DMS153 (cell line): Measurements from ENCODE around the gene SMIM14.
"Not testable (repeated sequence)": the region's sequence is repeated elsewhere in the genome, so short reads cannot be mapped to it uniquely, and the experiment has no call there.

Experiments used
- DNase-seq: peaks from one replicate; lab custom pipeline; 2025; lab: John Stamatoyannopoulos, UW

The SMIM14 gene

DNA sequence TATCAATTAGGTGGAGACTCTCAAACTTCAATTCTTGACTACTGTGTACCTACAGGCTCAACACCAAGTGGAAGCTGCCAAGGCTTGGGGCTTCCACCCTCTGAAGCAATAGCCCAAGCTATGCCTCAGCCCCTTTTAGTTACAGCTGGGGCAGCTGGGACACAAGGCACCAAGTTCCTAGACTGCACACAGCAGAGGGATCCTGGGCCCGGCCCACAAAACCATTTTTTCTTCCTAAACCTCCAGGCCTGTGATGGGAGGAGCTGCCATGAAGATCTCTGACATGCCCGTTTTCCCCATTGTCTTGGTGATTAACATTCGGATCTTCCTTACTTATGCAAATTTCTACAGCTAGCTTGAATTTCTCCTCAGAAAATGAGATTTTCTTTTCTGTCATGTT is 108.0 kb downstream of the SMIM14 start:
- no peak for DNase-seq

DNA sequence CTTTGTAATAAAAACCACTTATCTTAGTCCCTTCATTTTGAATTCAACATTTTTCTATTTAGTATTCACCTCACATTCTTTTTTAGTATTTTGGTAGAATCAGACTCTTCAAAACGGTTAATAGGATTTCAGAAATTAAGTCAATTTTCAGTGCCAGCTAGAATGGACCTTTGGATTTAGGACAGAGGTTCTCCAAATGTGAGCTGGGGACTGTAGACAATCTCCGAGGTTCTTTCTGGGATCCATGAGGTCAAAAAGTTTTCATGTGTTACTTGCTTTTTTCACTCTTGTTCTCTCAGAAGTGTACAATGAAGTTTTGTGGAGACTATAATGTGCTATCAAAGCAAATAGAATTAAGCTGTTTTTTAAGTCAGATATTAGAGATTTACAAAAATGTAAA is 109.1 kb downstream of the SMIM14 start:
- no peak for DNase-seq

DNA sequence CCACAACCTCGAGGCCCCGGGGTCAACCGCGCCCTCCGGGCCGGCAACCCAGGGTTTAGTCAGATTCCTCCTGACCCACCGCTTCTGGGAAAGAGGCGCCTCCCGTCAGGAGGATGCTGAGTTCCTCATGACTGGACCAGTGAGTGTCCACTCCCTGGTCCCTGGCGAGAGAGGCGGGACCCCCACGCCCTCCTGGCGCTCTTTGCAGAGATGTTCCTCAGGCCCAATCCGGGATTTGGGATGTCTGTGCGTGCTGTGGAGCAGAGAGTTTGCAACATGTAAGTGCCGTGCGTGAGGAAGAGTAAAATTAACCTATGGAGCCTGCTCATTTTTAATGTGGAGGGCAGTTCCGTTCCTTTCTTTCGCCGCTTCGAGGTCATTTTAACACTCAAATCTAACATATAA is 110.6 kb downstream of the SMIM14 start:
- no peak for DNase-seq

DNA sequence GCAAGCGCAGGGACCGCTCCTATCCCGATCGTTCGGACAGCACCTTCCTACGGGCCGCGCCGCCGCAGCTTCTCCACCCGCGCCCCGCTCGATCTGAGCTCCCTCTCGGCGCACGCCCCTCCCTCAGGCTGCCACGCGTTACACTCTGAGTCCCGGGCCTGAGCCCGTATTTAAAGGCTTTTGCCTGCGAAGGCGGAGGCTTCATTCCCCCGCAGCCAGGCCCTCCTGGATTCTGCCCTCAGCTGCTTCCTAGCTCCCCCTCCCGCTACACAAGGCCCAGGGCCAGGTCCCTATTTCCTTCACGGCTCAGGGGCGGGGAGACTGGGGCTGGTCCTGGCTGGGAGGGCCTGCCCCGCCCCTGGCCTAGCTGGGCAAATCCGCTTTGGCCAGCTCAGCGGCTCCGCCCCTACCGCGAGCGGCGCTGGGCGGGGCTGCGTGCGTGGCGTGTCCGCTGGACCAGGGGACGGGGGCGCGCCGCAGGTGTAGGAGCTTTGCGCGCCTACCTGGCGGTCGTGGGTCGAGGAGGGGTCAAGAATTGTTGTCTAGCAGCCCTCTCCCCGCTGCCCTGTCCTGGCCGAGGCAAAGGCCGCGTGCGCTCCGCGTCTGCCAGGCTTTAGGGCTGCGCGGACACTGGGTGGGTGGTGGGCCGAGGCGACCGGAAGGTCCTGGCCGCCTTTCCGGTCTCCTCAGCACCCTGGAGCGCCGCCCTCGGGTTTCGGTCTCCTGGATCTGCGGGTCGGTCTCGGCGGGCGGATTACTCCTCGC is 111.2 kb downstream of the SMIM14 start, which contains the start of gene UGDH:
Gene UGDH, minus strand, starts transcription at position 144 of the 765 bp plus-strand sequence. CDS start 5,927 bp downstream, outside the sequence.
- peak; percentile 82 for DNase-seq

DNA sequence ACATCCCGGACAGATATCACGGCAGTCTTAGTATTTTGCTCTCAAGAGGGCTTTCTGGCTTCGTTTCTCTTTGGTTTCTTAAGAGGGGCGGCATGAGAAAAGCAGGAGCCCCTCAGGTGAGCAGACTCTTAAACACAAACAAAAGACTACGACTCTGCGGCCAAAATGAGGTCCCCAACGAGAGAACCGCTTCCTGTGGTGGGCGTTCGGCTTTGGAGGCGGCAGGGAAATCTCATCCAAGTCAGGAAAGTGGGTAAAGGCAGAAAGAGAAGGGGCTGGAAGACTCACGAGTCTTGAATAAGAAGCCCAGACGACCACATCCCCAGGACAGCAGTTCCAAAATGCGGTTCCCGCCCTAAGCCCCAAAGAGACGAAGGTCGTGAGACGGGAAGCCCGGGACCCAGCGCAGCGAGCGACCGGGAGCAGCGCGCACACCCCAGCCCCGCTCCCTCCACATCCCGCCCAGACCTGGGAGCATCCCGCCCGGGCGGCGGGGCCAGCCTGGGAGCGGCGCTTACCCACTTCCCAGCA is 111.8 kb downstream of the SMIM14 start:
- no peak for DNase-seq

DNA sequence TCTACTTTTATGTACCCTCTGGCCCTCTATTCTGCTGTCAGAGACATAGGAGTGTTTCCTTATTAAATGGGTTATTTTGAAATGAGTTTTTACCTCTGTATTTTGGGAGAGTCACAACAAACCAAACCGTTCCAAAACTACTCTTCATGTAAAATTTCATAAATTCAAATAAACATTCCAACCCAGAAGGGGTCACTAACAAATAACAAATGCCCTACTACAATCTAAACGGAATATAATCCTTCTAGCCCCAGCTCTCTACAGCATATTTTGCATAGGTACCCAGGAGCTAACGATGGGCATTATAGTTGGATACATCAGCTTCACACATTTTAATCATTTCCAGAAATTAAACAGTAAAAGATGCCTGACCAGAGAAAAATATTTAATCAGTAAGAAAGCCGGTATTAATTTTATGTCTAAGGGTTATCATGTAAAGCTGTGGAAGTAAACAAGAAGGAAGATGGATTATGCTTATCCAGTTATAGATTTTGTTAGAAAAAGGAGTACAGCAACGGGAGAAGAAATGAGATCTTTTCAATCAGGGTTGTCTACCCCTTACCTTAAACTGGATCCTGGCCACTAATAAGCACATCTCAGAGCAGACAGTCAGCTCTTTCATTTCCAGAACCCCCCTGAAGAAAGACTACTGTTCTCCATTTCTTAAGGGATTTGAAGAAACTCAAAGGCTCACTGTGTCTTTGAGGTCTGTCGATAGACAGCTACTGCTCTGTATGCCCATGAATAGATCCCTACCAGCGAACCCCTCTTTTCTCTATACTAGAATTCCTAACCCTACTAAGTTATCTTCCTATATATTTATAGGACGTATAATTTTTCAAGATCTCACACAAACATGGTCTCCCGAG is 112.6 kb downstream of the SMIM14 start:
- no peak for DNase-seq

DNA sequence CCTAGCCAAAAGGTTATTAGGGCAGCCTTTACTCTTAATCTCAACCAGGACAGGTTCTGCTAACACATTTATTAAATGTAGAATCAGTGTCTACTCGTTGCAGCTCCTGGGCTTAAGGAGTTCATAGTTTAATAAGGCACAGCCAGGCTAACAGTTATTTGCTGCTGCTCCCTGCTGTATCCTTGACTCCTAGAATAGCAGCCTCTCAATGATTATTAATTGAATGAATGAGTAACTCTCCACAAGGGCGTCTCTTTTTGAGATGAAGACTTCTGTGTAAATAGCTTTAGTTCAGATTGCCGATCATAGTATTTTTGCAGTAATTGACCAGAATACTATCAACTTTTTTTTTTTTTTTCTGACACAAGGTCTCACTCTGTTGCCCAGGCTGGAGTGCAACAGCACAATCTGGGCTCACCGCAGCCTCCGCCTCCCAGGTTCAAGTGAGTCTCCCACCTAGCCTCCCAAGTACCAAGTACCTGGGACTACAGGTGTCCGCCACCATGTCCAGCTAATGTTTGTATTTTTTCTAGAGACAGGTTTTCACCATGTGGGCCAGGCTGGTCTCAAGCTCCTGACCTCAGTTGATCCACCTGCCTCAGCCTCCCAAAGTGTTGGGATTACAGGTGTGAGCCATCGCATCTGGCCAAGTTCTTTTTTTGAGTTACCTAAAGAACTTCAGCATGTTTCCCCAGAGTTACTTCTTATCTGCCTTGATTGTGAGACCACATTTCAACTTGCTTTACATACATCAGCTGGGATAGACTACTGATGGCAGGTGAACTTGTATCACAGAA is 114.3 kb downstream of the SMIM14 start:
- DNase-seq, result no peak

DNA sequence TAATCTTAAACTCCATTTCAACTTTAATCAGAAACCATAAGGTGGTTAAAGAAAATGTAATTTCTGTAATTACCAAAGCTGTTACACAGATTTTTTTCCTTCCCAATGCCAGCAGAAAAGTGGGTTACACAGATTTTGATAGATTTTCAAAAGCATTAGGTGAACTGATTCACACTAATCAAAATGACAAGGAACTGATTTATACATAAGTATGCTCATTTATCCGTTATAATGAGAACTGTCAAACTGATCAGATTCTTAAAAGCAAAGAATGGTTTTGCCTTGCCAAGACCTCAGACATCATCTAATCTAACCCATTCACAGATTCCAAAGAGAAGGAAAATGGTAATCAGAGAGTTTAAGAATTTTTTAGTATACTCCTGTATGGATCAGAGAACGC is 116.6 kb downstream of the SMIM14 start:
- DNase-seq, result no peak

DNA sequence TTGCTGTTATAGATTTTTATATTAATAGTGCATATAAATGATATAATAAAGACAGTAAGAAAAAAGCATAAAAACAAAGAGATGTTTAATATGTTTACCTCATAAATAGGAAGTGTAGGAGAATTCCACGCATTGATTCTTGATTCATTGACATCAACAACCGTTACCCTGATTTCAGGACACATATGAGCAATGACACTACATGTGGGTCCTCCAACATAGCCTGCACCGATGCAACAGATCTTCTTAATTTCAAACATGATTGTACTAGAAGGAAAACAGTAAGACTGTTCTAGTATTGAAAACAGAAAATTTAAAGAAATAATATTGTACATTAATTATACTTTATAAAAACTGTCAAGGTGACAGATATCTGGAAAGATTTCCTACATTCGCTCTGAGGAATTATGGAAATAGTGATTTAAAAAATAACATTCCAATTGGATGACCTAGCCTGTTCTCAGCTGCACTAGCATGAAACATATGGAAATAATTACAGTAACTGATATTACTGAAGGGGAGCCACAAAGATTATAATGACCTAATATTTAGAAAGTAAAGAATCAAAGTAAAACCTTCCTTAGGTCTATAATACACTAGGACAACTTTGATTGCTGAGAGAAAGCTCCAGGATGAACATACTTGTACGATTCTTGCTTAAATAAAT is 117.3 kb downstream of the SMIM14 start:
- no peak for DNase-seq

DNA sequence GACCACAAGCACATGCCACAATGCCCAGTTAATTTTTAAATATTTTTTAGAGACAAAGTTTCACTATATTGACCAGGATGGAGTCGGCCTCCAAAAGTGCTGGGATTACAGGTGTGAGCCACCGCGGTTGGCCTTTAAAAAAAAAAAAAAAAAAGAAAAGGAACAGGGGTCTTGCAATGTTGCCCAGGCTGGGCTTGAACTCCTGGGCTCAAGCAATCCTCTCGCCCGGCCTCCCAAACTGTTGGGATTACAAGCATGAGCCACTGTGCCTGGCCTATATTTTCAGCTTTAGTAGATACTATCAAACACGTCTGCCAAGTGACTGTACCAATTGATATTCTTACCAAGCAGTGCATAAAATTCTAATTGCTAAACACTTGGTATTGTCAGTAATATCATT is 120.2 kb downstream of the SMIM14 start:
- no peak for DNase-seq

DNA sequence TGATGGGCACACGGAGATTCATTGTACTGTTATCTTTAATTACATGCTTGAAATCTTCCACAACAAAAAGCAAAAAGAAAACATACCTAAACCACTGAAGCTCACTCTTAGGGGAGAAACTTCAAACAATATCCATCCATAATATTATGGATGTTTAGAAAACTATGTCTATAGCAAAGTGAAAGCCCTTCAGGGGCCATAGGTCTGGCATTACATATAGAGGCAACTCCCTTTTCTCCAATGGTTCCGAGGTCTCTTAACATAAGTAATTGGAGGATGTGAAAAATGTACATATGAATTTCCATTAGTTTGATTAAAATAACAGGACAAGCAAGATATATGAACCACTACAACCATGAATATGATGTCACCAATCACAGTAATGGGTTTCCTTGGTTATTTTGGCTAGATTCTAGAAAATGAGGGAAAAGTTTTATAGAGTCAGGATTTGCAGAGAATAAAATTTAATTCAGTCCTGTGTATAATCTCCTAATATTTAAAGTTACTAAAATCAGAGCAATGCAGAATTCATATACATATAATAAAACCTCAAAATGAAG is 122.2 kb downstream of the SMIM14 start:
- DNase-seq, result no peak

DNA sequence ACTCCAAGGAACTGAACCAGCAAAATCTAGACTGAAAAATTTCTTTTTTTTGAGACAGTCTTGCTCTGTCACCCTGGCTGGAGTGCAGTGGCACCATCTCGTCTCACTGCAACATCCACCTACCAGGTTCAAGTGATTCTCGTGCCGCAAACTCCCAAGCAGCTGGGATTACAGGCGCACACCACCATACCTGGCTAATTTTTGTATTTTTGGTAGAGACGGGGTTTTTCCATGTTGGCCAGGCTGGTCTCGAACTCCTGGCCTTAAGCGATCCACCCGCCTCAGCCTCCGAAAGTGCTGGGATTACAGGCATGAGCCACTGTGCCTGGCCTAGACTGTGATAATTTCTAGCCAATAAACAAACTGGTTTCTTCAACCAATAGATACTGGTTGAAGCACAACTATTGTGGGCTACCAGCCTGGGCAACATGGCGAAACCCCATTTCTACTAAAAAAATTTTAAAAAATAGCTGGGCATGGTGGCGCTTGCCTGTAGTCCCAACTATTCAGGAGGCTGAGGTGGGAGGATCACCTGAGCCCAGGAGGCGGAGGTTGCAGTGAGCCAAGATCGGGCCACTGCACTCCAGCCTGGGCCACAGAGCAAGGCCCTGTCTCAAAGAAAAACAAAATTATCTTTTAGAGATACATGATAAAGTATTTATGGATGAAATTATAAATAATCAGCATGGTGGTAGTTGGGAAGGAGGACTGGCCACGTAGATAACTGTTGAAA is 122.8 kb downstream of the SMIM14 start:
- DNase-seq, result not testable (repeated sequence)

DNA sequence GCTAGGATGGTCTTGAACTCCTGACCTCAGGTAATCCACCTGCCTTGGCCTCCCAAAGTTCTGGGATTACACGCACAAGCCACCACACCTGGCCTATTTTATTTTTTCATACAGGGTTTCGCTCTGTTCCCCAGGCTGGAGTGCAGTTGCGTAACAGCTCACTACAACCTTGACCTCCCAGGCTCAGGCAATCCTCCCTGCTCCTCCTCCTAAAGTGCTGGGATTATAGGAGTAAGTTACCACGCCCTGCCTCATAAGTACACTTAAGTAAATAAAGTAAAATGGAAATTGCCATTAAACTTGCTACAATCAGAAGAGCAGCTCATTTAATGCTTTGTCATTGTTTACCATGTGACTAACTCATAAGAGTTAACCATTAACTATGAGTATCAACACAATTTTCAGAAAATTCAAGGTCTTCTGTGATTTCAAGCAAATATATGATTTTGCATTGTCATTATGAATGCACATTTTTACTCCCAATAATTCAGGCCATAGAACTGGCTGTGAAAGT is 123.7 kb downstream of the SMIM14 start:
- no peak for DNase-seq

DNA sequence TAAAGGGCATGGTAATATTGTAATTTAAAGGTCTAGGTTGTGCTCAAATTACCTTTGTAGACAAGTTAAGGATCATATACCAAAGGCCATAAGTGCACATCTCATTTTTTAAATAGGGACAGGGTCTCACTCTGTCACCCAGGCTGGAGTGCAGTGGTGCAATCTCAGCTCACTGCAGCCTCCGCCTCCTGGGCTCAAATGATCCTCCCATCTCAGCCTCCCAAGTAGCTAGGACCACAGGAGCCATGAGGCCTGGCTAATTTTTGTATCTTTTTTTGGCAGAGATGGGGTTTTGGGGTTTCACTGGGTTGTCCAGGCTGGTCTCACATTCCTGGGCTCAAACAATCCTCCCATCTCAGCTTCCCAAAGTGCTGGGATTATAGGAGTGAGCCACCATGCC is 124.4 kb downstream of the SMIM14 start:
- DNase-seq, result not testable (repeated sequence)

DNA sequence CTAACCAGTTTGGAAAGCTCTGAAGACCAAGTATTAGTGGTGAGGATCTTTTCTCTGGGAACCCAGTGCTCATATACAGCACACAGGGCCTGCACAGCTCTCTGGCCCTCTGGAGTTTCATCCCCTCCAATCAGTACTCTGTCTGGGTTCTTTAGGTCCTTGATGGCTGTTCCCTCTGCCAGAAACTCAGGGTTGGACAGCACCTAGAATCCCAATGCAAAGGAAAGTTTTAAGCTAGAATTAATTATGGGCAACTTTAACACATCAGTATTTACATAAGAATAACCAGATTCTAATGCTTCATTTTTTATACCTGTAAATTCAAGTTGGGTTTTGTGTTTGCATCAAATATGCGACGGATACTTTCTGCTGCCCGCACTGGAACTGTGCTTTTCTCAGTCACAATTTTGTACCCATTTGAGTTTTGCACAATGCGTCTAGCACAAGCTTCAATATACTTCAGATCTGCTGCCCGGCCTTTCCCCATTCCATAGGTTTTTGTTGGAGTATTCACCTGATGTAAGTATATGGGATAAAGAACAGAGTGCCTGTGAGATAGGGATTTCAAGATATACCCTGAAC is 128.2 kb downstream of the SMIM14 start:
- no peak for DNase-seq

DNA sequence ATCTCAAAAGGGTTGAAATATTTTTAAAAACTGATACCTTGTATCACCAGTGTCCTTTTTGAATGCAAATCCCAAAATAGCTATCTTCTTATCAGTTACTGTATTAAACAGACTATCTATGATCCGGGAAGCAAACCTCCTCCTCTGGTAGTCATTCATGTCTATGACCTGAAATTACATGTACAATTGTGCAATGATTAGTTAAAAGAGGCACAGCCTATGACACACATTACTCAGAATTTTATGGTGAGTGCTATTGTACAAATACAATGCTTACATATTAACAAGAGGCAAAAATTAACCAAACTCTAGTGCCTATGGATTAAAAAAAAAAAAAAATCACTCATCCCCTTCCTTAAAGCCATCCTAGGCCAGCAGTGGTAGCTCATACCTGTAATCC is 133.1 kb downstream of the SMIM14 start:
- no peak for DNase-seq

DNA sequence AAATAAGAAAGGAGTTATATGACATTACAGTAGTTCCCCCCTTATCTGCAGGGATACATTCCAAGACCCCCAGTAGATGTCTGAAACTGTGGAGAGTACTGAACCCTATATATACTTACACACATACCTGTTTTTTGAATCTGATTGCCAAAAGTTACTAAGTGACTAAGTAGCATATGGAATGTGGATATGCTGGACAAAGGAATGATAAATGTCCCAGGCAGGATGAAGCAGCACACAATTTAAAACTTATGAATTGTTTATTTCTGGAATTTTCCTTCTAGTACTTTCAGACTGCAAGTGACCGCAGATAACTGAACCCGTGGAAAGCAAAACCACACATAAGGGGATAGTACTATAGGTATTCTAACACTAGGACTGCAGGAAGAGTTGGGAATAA is 134.1 kb downstream of the SMIM14 start:
- DNase-seq, result no peak

DNA sequence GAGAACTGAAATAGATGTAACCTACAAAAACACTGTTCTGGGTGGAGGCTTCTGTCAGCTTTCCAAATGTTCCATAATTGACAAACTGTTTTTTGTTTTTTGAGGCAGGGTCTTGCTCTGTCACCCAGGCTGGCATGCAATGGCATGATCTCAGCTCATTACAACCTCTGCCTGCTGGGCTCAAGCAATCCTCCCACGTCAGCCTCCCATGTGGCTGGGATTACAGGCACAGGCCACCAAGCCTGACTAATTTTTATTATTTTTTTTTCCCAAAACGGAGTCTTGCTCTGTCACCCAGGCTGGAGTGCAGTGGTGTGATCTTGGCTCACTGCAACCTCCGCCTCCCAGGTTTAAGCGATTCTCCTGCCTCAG is 136.0 kb downstream of the SMIM14 start:
- DNase-seq, result not testable (repeated sequence)

DNA sequence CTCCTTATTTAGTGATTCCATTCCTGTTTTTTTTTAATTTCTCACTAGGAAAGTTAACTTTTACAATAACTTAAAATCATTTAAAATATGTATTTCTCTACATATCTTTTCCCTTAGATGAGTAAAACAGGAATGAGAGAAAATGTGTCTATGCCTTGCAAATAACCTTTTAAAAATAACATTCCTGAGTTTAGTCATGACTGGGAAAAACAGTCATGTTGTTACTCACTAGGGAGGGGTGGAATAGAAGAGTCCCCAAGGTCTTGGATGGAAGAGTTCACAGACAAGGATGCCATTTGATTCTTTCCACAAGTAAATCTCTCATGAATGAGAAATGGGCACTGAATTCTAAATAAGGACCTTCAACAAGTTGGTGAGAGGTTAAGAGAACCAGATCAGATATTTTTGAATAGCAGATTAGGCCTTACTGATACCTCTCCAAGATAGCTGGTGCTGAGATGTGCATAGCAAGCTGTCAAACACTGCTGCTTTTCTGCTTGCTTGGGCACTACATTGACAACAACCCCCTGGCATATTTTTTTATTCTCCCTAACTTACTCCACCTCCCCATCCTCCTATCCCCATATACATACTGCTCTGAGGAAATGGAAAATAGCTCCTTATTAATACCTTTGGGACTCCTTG is 136.5 kb downstream of the SMIM14 start:
- DNase-seq, result no peak

DNA sequence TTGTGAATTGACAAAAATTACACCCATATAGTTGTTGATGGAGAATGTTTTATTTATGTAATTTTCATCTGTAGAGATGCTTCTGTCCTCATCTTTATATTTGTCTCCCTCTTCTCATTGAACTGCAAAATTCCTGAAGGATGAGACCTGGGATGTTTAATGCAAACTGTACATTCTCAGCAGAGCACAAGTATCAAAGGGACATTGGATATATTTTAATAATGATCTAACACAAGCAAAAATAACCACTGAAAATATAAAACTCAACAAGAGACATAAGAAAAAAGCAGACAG is 140.0 kb downstream of the SMIM14 start:
- DNase-seq, result no peak
